Brain pericyte (primary cell): ENCODE measurements around the gene DZANK1.
"Not testable (repeated sequence)": the region's sequence is repeated elsewhere in the genome, so short reads cannot be mapped to it uniquely, and the experiment has no call there.

ENCODE experiments used
- DNase-seq: peaks from one replicate; pipeline ENCODE4 v3.0.0-alpha.2; 2012; ENCODE audit warnings: low read depth, low spot score

DZANK1 gene

GRCh38 chr20:18440403-18440802 lies 26.4 kb downstream of the DZANK1 start:
- no peak for DNase-seq

GRCh38 chr20:18436847-18437246 lies 30.0 kb downstream of the DZANK1 start:
- DNase-seq: no peak

GRCh38 chr20:18431206-18431605 lies 35.6 kb downstream of the DZANK1 start:
- no peak for DNase-seq

- no peak for DNase-seq
Observed at GRCh38 chr20:18430172-18430826, 36.5 kb downstream of the DZANK1 start.

- DNase-seq: peak; percentile 24
Observed at GRCh38 chr20:18428490-18429173, 38.2 kb downstream of the DZANK1 start.

- no peak for DNase-seq
Observed at GRCh38 chr20:18427214-18427613, 39.6 kb downstream of the DZANK1 start.

- no peak for DNase-seq
Observed at GRCh38 chr20:18421608-18422007, 45.2 kb downstream of the DZANK1 start.

- DNase-seq: no peak
Observed at GRCh38 chr20:18416486-18416885, 50.3 kb downstream of the DZANK1 start.

GRCh38 chr20:18414140-18414539 lies 52.7 kb downstream of the DZANK1 start:
- no peak for DNase-seq

- DNase-seq: no peak
Observed at GRCh38 chr20:18412221-18412901, 54.5 kb downstream of the DZANK1 start.

GRCh38 chr20:18405826-18406225 lies 61.0 kb downstream of the DZANK1 start:
- no peak for DNase-seq

- DNase-seq: no peak
Observed at GRCh38 chr20:18404172-18404571, 62.7 kb downstream of the DZANK1 start.

GRCh38 chr20:18403269-18403668 lies 63.6 kb downstream of the DZANK1 start:
- DNase-seq: no peak

- no peak for DNase-seq
Observed at GRCh38 chr20:18401305-18401704, 65.5 kb downstream of the DZANK1 start.

GRCh38 chr20:18400460-18400859 lies 66.4 kb downstream of the DZANK1 start:
- DNase-seq: no peak

- not testable (repeated sequence) for DNase-seq
Observed at GRCh38 chr20:18398713-18399112, 68.1 kb downstream of the DZANK1 start.

- no peak for DNase-seq
Observed at GRCh38 chr20:18397030-18397429, 69.8 kb downstream of the DZANK1 start.

- no peak for DNase-seq
Observed at GRCh38 chr20:18395544-18395943, 71.3 kb downstream of the DZANK1 start.

- no peak for DNase-seq
Observed at GRCh38 chr20:18394363-18394762, 72.5 kb downstream of the DZANK1 start.

GRCh38 chr20:18391686-18392085 lies 75.1 kb downstream of the DZANK1 start:
- no peak for DNase-seq

- no peak for DNase-seq
Observed at GRCh38 chr20:18390201-18390600, 76.6 kb downstream of the DZANK1 start.

GRCh38 chr20:18388860-18389259 lies 78.0 kb downstream of the DZANK1 start:
- DNase-seq: no peak
